ENCODE data around the gene BMPR1A. TPM values are rescaled to one million over a fixed set of nuclear protein-coding genes. Genes with fewer than 3 reads are reported as not detected.

Gene BMPR1A
- total and polyA plus RNA-seq, 4 donors: 2.2 to 16.0 (median 8.9) TPM

DNA sequence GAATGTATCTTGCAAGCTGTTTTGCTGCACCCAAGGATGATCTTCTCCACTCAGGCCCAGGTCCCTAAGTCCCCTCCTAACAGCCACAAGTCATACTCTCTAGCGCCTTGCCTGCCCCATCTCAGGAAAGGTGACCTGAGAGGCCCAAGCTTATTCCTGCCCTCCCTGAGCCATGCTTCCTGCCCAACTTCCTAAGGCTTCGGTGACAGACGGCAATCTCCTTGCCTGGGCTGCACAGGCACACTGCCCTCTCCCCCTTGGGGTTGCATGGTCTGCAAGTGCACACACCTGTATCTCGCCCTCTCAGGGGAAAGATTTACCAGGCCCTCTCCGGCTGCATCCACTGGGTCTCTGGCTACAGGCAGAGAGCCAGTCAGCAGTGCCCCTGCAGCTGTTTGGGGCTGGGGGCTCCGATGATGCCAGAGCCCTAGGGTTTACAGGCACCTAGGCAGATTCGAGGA, 211.1 kb downstream of the BMPR1A start:
- 85% methylated on average over 7 of the region's 7 CpGs for WGBS
- Histone ChIP-seq H3K9me3 (ENCODE audit: control insufficient read depth in 4 of 4, low read length in 3 of 4) (no peaks in the 10 kb centered on the region), H3K36me3 (ENCODE audit: control insufficient read depth in 4 of 4, insufficient read depth in 3 of 4, low read depth in 1 of 4, low read length in 3 of 4) (no peaks in the 10 kb centered on the region), H3K9ac (ENCODE audit: low read depth in 1 of 2, low read length in 2 of 2) (no peak overlapping the region), H3K4me1 (ENCODE audit: control insufficient read depth in 4 of 4, insufficient read depth in 4 of 4, low read length in 3 of 4) (peaks cover 0 to 40% (median 17%) of the 10 kb centered on the region in 4 donors), H3K27me3 (ENCODE audit: control insufficient read depth in 4 of 4, insufficient read depth in 4 of 4, low read length in 3 of 4) (no peaks in the 10 kb centered on the region), H3K4me3 (ENCODE audit: low read depth in 1 of 3, low read length in 3 of 3) (no peak overlapping the region), H3K27ac (ENCODE audit: low read depth in 1 of 2, low read length in 2 of 2) (no peak overlapping the region)
- DNase-seq (ENCODE audit: low spot score): no peak
- no peak for TF ChIP-seq GABPA (IDR thresholded peaks at IDR 0.05 in 1 of 2, conservative IDR thresholded peaks at IDR 0.05 in 1 of 2)
- no peak for TF ChIP-seq EGR1 (IDR thresholded peaks at IDR 0.05; ENCODE audit: low read depth in 2 of 2)
- no peak for TF ChIP-seq RAD21 (IDR thresholded peaks at IDR 0.05)
- no peak for TF ChIP-seq YY1 (IDR thresholded peaks at IDR 0.05)
- no peak for TF ChIP-seq HNF4G (IDR thresholded peaks at IDR 0.05)
- no peak for TF ChIP-seq FOXA1 (IDR thresholded peaks at IDR 0.05)
- no peak for TF ChIP-seq HNF4A (conservative IDR thresholded peaks at IDR 0.05)
- no peak for TF ChIP-seq TAF1 (conservative IDR thresholded peaks at IDR 0.05)
- TF ChIP-seq, protein P1, sequence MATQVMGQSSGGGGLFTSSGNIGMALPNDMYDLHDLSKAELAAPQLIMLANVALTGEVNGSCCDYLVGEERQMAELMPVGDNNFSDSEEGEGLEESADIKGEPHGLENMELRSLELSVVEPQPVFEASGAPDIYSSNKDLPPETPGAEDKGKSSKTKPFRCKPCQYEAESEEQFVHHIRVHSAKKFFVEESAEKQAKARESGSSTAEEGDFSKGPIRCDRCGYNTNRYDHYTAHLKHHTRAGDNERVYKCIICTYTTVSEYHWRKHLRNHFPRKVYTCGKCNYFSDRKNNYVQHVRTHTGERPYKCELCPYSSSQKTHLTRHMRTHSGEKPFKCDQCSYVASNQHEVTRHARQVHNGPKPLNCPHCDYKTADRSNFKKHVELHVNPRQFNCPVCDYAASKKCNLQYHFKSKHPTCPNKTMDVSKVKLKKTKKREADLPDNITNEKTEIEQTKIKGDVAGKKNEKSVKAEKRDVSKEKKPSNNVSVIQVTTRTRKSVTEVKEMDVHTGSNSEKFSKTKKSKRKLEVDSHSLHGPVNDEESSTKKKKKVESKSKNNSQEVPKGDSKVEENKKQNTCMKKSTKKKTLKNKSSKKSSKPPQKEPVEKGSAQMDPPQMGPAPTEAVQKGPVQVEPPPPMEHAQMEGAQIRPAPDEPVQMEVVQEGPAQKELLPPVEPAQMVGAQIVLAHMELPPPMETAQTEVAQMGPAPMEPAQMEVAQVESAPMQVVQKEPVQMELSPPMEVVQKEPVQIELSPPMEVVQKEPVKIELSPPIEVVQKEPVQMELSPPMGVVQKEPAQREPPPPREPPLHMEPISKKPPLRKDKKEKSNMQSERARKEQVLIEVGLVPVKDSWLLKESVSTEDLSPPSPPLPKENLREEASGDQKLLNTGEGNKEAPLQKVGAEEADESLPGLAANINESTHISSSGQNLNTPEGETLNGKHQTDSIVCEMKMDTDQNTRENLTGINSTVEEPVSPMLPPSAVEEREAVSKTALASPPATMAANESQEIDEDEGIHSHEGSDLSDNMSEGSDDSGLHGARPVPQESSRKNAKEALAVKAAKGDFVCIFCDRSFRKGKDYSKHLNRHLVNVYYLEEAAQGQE (IDR thresholded peaks at IDR 0.05): no peak
- TF ChIP-seq, protein P2, sequence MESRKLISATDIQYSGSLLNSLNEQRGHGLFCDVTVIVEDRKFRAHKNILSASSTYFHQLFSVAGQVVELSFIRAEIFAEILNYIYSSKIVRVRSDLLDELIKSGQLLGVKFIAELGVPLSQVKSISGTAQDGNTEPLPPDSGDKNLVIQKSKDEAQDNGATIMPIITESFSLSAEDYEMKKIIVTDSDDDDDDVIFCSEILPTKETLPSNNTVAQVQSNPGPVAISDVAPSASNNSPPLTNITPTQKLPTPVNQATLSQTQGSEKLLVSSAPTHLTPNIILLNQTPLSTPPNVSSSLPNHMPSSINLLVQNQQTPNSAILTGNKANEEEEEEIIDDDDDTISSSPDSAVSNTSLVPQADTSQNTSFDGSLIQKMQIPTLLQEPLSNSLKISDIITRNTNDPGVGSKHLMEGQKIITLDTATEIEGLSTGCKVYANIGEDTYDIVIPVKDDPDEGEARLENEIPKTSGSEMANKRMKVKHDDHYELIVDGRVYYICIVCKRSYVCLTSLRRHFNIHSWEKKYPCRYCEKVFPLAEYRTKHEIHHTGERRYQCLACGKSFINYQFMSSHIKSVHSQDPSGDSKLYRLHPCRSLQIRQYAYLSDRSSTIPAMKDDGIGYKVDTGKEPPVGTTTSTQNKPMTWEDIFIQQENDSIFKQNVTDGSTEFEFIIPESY (IDR thresholded peaks at IDR 0.05): no peak

DNA sequence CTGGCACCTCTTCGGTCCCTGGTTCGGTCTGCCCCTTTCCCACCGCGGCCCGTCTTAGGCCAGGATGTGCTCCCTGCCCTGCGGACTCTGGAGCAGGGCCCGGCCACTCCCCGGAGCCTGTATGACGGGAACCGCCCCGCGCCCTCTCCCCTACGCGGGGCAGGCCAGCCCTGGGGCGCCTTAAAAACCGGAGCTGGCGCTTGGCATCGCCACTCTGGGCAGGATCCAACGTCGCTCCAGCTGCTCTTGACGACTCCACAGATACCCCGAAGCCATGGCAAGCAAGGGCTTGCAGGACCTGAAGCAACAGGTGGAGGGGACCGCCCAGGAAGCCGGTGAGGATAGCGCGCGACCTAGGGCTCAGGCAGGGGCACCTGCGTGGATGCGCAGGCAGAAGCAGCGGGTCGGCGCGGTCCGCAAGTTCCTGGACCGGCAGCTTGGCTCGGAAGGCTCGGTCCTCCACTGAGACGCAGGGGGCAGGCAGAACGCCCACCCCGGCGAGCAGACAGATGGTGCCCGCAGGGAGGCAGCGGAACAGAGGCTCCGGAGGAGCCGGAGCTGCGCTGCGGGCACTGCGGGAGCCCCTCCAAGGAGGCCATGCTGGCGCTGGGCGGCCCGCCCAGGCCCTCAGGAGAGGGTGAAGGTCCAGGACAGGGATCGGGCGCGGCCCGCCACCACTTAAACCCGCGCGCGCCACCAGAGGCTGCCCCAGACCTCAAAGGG, 212.0 kb downstream of the BMPR1A start, which contains the start of gene ADIRF:
ADIRF (plus strand) TSS at position 212 of the 723 bp plus-strand sequence; CDS start at position 275, 63 bp downstream.
- 11% methylated on average over 59 of the region's 59 CpGs for WGBS
- H3K27ac ChIP-seq (ENCODE audit: low read depth in 1 of 2, low read length in 2 of 2): no peak within 1 kb of the TSS
- H3K9me3 ChIP-seq (ENCODE audit: control insufficient read depth in 4 of 4, low read length in 3 of 4): no peaks in the 10 kb centered on the region
- H3K4me3 ChIP-seq (ENCODE audit: low read depth in 1 of 3, low read length in 3 of 3): peak within 1 kb of the TSS; percentile 44 to 67 (median 48)
- H3K27me3 ChIP-seq (ENCODE audit: control insufficient read depth in 4 of 4, insufficient read depth in 4 of 4, low read length in 3 of 4): no peaks in the 10 kb centered on the region
- DNase-seq (ENCODE audit: low spot score): peak; percentile 32
- peaks cover 0 to 40% (median 17%) of the 10 kb centered on the region in 4 donors for H3K4me1 ChIP-seq (ENCODE audit: control insufficient read depth in 4 of 4, insufficient read depth in 4 of 4, low read length in 3 of 4)
- peak within 1 kb of the TSS in 1 of 2 donors; percentile 38 for H3K9ac ChIP-seq (ENCODE audit: low read depth in 1 of 2, low read length in 2 of 2)
- no peaks in the 10 kb centered on the region for H3K36me3 ChIP-seq (ENCODE audit: control insufficient read depth in 4 of 4, insufficient read depth in 3 of 4, low read depth in 1 of 4, low read length in 3 of 4)
- TF ChIP-seq EGR1 (IDR thresholded peaks at IDR 0.05; ENCODE audit: low read depth in 2 of 2) (no peak), SP1 (IDR thresholded peaks at IDR 0.05) (peak; percentile 54), JUND (IDR thresholded peaks at IDR 0.05) (no peak), FOXA1 (IDR thresholded peaks at IDR 0.05) (no peak), FOXA2 (IDR thresholded peaks at IDR 0.05) (no peak), YY1 (IDR thresholded peaks at IDR 0.05) (no peak), HNF4A (conservative IDR thresholded peaks at IDR 0.05) (peak; percentile 43 to 48), NR2F2 (IDR thresholded peaks at IDR 0.05) (no peak), GABPA (IDR thresholded peaks at IDR 0.05 in 1 of 2, conservative IDR thresholded peaks at IDR 0.05 in 1 of 2) (no peak)
- TF ChIP-seq, protein P2 (IDR thresholded peaks at IDR 0.05): no peak
- TF ChIP-seq, protein P3, sequence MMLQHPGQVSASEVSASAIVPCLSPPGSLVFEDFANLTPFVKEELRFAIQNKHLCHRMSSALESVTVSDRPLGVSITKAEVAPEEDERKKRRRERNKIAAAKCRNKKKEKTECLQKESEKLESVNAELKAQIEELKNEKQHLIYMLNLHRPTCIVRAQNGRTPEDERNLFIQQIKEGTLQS (IDR thresholded peaks at IDR 0.05): no peak
